ENCODE measurements around the gene PUM1.
"Not testable (repeated sequence)": the region's sequence is repeated elsewhere in the genome, so short reads cannot be mapped to it uniquely, and the experiment has no call there.

Gene PUM1

GRCh38 chr1:31062867-31063380 is 2.6 kb downstream of the PUM1 start:
- no peak for DNase-seq

GRCh38 chr1:31062162-31062866 is 3.2 kb downstream of the PUM1 start:
- DNase-seq = not testable (repeated sequence)

DNA sequence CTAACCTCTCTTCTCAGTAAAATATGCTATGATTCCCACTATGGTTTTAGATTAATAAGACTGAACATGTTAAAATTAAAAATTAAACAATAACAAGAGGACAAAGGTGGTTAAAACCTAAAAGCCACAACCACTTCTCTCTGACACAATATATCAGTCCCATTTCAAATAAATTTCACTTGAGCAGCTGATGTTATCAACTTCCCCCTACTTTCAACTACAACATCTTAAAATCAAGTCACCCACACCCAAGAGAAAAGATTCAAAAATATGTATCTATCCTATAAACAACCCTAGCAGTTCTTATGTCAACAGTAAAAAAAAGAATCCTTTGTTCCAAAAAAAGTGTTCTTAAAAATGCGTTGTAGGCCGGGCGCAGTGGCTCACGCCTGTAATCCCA is 7.5 kb downstream of the PUM1 start:
- DNase-seq = no peak

- no peak for DNase-seq
These were observed 9.6 kb downstream of the PUM1 start for GRCh38 chr1:31055953-31056352.

DNA sequence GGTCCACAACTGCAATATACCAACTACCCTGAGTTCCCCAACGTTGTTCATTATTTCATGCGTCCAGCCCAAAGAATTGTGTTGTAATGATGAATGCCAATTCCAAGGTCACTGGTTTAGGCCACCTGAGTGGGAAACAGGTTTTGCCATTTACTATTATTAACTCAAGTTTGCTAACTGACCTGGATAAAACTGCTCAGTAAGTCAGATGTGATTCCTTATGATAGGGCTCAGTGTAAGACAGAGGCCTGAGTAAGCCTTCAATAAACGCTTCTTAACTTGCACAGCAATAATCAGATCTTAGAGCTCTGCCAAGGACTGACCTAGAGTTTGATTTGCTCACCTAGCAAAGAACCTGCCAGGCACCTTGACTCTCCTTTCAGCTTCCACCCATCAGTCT is 10.0 kb downstream of the PUM1 start:
- no peak for DNase-seq

DNA sequence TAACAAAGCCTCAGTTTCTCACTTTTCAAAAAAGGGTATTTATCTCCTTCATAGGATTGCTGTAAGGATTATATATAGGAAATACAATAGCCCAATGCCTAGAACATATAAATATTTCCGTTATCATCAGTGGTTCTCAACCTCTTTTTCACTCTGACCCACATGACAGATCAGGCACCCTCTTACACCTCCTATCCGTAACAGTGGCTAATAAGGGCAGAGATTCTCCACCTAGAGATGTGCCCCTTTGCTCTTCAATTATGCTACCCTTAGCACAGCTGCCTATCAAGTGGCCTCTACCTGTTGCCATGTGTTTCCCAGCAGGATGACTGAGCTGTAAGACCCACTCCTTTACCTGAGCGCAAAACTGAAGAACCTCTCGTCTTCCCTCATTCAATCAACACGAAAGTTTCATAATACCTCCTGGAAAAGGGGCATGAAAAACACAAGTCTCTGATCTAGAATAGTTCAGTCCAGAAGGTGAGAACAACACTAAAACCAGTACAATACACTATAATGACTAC is 10.5 kb downstream of the PUM1 start:
- no peak for DNase-seq

DNA sequence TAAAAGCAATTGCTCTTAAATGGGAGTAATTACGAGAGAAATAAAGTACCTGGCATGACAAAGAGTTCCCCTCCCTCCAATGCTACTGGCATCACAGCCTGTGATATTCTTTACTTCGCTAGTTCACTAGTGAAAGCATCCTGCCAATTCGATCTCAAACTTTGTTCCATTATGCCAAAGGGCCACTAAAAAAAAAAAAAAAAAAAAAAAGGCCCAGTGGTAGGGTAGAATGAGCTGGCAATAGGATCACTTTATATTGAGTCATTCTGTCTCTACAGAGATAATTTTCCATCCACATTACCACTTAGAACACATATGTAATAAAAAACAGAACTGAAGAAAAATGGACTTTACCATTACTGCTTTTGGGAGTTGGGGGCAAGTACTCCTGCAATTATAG is 11.2 kb downstream of the PUM1 start:
- no peak for DNase-seq

- not testable (repeated sequence) for DNase-seq
These were observed 12.9 kb downstream of the PUM1 start for GRCh38 chr1:31052613-31053012.

GRCh38 chr1:31051611-31052010 is 13.9 kb downstream of the PUM1 start:
- DNase-seq = no peak

GRCh38 chr1:31047507-31047906 is 18.0 kb downstream of the PUM1 start:
- not testable (repeated sequence) for DNase-seq

DNA sequence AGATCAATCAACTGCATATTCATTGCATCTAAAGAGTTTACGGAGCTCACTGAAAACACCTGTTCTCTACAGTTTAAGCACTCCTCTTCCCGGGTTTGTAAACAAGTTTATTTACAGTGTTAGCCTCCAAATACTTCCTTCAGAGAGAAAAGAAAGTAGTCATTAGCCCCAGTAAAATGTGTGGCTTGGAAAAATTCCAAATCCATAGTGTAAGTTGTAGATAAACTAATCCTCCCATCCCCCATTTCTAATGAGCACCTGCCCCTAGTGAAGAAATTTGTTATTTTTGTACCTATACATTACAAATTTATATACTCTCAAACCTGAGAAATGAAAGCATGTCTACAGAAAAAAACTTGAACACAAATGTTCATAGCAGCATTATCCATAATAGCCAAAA is 21.9 kb downstream of the PUM1 start:
- no peak for DNase-seq

DNA sequence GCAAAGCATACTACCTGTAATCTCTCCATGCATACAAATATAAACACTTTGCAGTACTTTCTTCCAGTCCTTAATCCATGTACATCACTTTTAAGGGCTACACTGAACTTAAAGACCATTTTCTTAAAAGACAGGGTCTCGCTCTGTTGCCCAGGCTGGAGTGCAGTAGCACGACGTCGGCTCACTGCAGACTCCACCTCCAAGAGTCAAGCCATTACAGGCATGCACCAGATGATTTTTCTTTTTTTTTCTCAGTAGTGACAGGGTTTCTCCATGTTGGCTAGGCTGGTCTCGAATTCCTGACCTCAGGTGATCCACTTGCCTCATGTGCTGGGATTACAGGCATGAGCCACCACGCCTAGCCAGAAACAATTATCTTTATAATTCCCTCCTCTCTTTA is 22.9 kb downstream of the PUM1 start:
- DNase-seq = no peak

DNA sequence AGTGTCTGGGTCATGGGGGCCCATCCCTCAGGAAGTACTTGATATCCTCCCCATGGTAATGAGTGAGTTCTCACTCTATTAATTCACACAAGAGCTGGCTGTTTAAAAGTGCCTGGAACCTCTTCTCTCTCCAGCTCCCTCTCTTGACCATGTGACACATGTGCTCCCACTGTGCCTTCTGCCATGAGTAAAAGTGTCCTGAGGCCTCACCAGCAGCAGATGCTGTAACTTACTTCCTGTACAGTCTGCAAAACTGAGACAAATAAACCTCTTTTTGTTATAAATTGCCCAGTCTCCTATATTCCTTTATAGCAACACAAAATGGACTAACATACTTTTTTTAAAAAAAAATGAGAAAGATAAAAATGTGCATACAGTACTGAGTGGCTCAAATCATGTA is 24.0 kb downstream of the PUM1 start:
- no peak for DNase-seq

DNA sequence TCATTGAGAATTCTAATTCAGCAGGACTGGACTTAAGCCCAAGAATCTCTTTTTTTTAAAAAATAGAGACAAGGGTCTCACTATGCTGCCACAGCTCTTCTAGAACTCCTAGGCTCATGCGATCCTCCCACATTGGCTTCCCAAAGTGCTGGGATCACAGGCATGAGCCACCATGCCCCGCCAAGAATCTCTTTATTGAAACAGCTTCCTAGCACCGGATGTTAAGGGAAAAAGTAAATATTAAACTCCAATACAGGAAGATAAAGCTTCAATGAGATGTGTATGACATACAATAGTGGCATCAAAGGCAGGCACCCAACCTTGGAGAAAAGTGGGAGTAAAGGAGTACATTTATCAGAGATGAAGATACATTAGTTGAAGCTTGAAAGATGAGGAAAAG is 25.5 kb downstream of the PUM1 start:
- no peak for DNase-seq

DNA sequence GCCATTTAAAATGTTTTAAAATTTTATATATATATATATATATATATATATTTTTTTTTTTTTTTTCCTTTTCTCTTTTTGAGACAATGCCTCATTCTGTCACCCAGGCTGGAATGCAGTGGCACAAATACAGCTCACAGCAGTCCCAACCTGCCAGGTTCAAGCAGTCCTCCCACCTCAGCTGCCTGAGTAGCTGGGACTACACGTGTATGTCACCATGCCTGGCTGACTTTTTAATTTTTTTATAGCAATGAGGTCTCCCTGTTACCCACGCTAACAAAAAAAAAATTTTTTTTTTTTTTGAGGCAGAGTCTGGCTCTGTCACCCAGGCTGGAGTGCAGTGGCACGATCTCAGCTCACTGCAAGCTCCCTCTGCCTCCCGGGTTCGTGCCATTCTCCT is 26.6 kb downstream of the PUM1 start:
- DNase-seq = not testable (repeated sequence)

- DNase-seq = no peak
These were observed 27.2 kb downstream of the PUM1 start for GRCh38 chr1:31038360-31038759.

GRCh38 chr1:31036749-31037500 is 28.6 kb downstream of the PUM1 start:
- DNase-seq = no peak

- no peak for DNase-seq
These were observed 31.9 kb downstream of the PUM1 start for GRCh38 chr1:31033598-31033997.

DNA sequence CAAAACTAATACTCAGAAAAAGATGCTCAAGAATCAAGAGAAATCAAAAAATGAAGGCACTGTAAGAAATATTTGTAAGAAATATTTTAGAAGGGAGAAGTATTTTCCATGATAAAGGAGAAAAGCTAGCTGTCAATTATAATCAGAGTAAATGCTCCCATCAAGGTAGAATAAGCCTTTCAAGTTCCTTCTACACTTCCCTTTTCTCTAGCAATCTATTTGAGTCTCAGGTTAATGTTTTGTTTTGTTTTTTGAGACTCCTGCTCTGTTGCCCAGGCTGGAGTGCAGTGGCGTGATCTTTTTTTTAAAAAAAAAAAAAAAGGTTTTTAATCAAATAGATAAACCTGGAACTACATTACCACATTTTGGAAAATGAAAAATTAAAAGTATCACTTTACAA is 33.3 kb downstream of the PUM1 start:
- DNase-seq = no peak

DNA sequence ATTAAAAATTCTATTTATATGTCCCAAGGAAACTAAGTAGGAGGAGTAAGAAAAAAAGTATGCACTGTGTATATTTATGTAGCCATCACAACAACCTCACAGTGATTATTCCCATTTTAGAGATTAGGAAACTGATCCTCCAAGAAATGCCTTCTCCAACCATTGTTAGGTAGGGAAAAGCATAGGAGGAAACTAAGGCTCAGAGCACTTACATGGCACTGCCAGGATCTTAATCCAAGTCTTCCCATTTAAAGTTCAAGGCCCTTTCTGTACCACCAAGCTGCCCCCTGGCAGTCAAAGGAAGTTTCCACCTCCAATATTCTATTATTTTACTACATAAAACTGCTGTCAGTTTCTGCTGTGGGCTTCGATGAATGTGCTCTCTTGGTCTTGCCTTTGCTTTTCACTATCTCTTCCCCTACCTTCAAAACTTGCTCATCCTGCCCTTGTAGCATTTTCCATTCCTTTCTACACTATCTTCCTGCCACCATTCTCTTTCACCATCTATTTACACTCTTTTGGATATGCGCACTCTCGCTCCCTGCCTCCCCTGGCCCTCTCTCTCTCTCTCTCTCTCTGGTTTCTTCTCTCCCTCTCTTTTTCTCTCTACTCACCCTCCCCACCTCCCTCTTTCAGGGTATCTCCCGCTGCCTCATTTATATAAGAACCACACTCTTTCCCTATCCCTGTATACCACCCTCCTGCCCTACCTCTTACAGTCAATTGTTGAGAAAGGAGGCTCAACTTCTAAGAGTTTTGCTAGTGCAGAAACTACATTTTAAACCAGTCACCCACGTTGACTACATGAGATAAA is 34.0 kb downstream of the PUM1 start:
- no peak for DNase-seq

- no peak for DNase-seq
These were observed 36.5 kb downstream of the PUM1 start for GRCh38 chr1:31029026-31029425.

GRCh38 chr1:31027693-31028526 is 37.6 kb downstream of the PUM1 start:
- no peak for DNase-seq

Data from NCI-H1694 treated with DMSO at 0.1 percent for 48 hours (cell line).